ENCODE results near the gene FDX2.

Gene FDX2

GRCh38 chr19:10299545-10300458, 16.0 kb downstream of the FDX2 start:
- no peak for FAIRE-seq

- no peak for FAIRE-seq
These were observed 19.8 kb downstream of the FDX2 start for GRCh38 chr19:10295847-10296591.

GRCh38 chr19:10295305-10295846, 20.4 kb downstream of the FDX2 start:
- no peak for FAIRE-seq

- no peak for FAIRE-seq
These were observed 21.5 kb downstream of the FDX2 start for GRCh38 chr19:10294368-10294697.

GRCh38 chr19:10293637-10294367, 22.0 kb downstream of the FDX2 start:
- FAIRE-seq = no peak

DNA sequence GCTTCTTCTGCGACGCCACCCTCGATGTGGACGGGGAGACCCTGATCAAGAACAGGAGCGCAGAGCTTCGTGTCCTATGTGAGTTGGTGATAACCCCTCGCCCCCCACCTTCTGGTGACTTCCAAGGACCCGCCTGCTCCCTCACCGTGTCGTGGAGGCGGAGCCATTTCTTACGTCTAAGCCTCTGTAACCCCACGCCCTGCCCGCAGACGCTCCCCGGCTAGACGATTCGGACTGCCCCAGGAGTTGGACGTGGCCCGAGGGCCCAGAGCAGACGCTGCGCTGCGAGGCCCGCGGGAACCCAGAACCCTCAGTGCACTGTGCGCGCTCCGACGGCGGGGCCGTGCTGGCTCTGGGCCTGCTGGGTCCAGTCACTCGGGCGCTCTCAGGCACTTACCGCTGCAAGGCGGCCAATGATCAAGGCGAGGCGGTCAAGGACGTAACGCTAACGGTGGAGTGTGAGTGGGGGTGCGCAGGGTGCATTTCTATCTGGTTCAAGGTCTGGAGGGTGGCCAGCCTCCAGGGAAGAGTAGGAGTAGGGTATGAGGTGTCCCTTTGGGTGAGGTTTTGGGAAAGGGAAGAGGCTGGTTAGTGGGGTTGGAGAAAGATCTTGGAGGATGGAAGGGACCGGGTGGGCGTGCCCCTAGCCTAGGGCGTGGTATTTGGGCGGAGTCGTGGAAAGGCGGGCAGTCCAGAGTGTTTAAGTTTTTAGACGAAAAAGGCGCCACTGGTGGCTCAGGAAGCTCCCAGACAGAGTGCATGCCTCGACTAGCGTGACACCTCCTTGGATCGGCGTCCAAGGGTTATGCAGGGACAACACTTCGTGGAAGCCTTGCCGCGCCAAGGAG, 22.8 kb downstream of the FDX2 start:
- FAIRE-seq = no peak

- no peak for FAIRE-seq
These were observed 23.5 kb downstream of the FDX2 start for GRCh38 chr19:10292206-10292788.

DNA sequence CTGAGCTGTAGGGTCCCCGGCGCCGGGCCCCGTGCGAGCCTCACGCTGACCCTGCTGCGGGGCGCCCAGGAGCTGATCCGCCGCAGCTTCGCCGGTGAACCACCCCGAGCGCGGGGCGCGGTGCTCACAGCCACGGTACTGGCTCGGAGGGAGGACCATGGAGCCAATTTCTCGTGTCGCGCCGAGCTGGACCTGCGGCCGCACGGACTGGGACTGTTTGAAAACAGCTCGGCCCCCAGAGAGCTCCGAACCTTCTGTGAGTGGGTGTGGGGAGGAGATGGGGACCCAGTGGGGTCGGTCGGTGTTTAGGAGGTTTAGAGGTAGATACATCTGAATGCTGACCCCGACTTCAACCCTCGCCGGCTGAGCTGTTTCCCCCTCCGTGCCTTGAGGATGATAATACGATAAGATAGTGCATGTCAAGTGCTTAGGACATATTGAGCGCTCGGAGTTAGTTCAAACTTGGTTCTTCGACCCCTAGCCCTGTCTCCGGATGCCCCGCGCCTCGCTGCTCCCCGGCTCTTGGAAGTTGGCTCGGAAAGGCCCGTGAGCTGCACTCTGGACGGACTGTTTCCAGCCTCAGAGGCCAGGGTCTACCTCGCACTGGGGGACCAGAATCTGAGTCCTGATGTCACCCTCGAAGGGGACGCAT, 24.1 kb downstream of the FDX2 start:
- FAIRE-seq = no peak

GRCh38 chr19:10290876-10291553, 24.8 kb downstream of the FDX2 start:
- no peak for FAIRE-seq

- no peak for FAIRE-seq
These were observed 25.4 kb downstream of the FDX2 start for GRCh38 chr19:10290357-10290875.

- FAIRE-seq = no peak
These were observed 25.9 kb downstream of the FDX2 start, which contains the start of gene ICAM5 for GRCh38 chr19:10289836-10290356. Gene ICAM5, plus strand, starts transcription at chr19:10289952. Its CDS starts 92 bp downstream, at chr19:10290044.

GRCh38 chr19:10289167-10289835, 26.5 kb downstream of the FDX2 start:
- no peak for FAIRE-seq

DNA sequence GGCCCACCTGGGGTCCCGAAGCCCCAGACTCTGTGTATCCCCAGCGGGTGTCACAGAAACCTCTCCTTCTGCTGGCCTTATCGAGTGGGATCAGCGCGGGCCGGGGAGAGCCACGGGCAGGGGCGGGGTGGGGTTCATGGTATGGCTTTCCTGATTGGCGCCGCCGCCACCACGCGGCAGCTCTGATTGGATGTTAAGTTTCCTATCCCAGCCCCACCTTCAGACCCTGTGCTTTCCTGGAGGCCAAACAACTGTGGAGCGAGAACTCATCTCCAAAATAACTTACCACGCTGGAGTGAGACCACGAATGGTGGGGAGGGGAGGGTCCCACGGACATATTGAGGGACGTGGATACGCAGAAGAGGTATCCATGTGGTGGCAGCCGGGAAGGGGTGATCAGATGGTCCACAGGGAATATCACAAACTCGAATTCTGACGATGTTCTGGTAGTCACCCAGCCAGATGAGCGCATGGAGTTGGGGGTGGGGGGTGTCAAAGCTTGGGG, 27.1 kb downstream of the FDX2 start:
- FAIRE-seq = no peak

GRCh38 chr19:10286803-10287737, 28.7 kb downstream of the FDX2 start, which contains the start of gene ICAM4:
Gene ICAM4, plus strand, starts transcription at chr19:10286955. Its CDS starts 58 bp downstream, at chr19:10287013.
- FAIRE-seq = no peak

DNA sequence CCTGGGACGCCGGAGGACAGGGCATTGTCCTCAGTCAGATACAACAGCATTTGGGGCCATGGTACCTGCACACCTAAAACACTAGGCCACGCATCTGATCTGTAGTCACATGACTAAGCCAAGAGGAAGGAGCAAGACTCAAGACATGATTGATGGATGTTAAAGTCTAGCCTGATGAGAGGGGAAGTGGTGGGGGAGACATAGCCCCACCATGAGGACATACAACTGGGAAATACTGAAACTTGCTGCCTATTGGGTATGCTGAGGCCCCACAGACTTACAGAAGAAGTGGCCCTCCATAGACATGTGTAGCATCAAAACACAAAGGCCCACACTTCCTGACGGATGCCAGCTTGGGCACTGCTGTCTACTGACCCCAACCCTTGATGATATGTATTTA, 30.4 kb downstream of the FDX2 start:
- no peak for FAIRE-seq

DNA sequence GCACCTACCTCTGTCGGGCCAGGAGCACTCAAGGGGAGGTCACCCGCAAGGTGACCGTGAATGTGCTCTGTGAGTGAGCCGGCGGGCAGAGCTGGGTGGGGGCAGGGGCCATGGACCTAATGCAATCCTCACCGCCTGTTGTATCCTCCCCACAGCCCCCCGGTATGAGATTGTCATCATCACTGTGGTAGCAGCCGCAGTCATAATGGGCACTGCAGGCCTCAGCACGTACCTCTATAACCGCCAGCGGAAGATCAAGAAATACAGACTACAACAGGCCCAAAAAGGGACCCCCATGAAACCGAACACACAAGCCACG, 30.9 kb downstream of the FDX2 start:
- FAIRE-seq = no peak

DNA sequence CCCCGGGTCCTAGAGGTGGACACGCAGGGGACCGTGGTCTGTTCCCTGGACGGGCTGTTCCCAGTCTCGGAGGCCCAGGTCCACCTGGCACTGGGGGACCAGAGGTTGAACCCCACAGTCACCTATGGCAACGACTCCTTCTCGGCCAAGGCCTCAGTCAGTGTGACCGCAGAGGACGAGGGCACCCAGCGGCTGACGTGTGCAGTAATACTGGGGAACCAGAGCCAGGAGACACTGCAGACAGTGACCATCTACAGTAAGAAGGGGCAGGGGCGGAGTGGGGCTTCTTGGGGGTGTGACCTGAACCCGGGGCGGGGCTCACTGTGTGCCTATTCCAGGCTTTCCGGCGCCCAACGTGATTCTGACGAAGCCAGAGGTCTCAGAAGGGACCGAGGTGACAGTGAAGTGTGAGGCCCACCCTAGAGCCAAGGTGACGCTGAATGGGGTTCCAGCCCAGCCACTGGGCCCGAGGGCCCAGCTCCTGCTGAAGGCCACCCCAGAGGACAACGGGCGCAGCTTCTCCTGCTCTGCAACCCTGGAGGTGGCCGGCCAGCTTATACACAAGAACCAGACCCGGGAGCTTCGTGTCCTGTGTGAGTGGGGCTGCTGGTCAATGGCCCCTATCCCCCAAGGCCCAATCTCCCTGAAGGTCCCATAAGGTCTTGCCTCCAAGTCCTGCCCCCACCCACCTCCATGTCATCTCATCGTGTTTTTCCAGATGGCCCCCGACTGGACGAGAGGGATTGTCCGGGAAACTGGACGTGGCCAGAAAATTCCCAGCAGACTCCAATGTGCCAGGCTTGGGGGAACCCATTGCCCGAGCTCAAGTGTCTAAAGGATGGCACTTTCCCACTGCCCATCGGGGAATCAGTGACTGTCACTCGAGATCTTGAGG, 31.5 kb downstream of the FDX2 start:
- FAIRE-seq = no peak

Measured in A204.1 (cell line).